Skeletal muscle cell (primary cell): Measurements from ENCODE around the gene COLEC11.

ENCODE experiments used
- DNase-seq: peaks from one replicate; pipeline ENCODE4 v3.0.0-alpha.2; 2010; ENCODE audit warnings: low read depth
- H3K4me3 ChIP-seq: 2 replicates; pipeline ENCODE4 v1.5.1; 2011; ENCODE audit warnings: low read depth, mild to moderate bottlenecking, control low read depth, low read length, moderate library complexity

Gene COLEC11

GRCh38 chr2:3584076-3584475 lies 10.8 kb upstream of the COLEC11 start:
- no peak overlapping the region for H3K4me3 ChIP-seq
- no peak for DNase-seq

- DNase-seq: no peak
- H3K4me3 ChIP-seq: no peak overlapping the region
Measured at GRCh38 chr2:3584608-3585260, 10.2 kb upstream of the COLEC11 start.

DNA sequence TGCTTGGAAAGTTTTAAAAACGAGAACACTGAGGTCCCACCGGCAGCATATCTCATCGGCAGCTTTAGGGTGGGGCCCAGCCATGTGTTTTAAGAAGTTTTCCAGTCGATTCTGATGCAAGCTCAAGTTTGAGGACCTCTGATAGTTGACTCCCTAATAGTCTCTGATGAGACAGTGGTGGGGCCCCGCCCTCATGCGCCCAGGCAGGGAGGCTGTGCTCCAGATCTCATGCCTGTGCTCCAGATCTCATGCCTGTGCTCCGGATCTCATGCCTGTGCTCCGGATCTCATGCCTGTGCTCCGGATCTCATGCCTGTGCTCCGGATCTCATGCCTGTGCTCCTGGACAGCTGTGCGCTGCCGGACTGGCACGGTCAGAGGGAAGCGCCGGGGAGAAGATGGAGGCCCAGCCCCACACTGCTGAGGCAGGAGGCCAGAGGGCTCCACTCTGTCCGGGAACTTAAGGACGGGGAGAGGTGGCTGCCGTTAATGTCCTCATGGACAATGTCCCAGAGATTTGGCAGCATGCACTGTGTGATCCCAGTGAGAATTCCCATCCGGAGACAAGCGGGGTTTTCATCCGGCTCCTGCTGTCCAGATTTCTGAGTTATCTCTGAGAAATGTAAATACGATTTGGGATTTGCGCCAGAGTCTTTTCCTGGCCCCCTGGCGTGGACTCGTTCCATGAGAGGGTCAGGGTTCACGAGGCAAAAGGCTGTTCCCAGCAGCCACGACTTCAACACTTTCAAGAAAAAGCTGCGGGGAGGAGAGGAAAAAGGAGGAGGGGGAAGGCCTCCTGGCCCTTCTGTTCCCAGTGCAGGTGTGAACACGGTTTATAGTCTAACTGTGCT lies 9.4 kb upstream of the COLEC11 start:
- H3K4me3 ChIP-seq: no peak overlapping the region
- DNase-seq: peak; percentile 71

DNA sequence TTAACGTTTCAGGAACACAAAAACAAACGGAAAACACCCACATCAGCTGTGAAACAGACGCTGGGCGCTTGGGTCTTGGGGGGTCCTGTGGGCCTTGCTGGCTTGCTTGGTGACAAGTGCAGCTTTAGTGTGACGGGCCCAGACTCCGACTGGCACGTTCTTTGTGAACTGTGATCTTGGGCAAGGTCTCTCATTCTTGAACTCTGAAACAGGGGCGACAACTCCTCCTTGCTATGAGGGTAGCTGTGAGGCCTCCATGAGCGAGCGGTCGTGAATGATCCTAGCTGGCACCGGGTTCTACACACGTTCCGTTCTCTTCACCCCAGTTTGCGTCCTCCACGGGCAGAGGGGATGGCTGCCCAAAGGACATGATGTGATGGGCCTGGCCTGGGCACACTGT lies 8.7 kb upstream of the COLEC11 start:
- no peak overlapping the region for H3K4me3 ChIP-seq
- no peak for DNase-seq

GRCh38 chr2:3587021-3587420 lies 7.9 kb upstream of the COLEC11 start:
- no peak for DNase-seq

GRCh38 chr2:3587432-3587831 lies 7.5 kb upstream of the COLEC11 start:
- H3K4me3 ChIP-seq: no peak overlapping the region
- DNase-seq: no peak

More at GRCh38 chr2:3587021-3587420, 7.9 kb upstream of the COLEC11 start:
- H3K4me3 ChIP-seq: no peak overlapping the region

- H3K4me3 ChIP-seq: no peak overlapping the region
- no peak for DNase-seq
Measured at GRCh38 chr2:3588084-3588483, 6.8 kb upstream of the COLEC11 start.

GRCh38 chr2:3589086-3589485 lies 5.8 kb upstream of the COLEC11 start:
- DNase-seq: no peak
- H3K4me3 ChIP-seq: no peak overlapping the region

GRCh38 chr2:3595404-3595803 lies 492 bp downstream of the COLEC11 start:
- DNase-seq: no peak
- no peak overlapping the region for H3K4me3 ChIP-seq

DNA sequence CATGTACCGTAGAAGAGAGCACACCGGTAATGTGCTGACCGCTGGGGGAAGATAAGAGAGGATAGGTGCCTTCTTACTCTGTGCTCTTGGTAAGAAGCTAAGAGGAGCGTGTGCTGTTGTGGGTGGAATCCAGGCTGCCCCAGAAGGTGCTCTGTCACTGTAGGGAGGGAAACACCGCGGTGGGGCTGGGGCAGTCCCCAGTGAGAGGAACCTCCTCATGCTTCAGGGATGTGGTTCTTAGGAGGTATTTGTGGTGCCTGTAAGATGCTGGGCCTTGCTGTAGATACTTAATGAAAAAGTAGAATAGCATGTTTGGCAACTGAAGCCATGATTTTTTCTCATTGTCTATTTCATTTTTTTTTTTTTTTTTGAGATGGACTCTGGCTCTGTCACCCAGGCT lies 1.1 kb downstream of the COLEC11 start:
- H3K4me3 ChIP-seq: no peak overlapping the region
- no peak for DNase-seq

DNA sequence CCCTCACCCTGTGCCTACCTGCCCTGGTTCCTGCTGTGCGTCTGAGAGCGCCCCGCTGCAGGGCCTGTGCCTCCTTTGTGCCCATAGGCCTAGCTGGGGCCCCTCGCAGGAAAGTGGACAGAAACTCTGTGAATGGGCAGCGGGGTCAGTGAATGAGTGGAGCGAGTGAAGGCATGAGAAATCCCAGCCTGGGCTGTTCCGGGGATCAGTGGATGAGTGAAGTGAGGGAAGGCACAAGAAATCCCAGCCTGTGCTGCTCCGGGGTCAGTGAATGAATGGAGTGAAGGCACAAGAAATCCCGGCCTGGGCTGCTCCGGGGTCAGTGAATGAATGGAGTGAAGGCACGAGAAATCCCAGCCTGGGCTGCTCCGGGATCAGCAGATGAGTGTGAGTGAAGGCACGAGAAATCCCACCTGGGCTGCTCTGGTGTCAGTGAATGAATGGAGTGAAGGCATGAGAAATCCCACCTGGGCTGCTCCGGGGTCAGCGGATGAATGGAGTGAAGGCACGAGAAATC lies 2.0 kb downstream of the COLEC11 start:
- no peak for DNase-seq
- no peak overlapping the region for H3K4me3 ChIP-seq

GRCh38 chr2:3597567-3597966 lies 2.7 kb downstream of the COLEC11 start:
- no peak for DNase-seq

DNA sequence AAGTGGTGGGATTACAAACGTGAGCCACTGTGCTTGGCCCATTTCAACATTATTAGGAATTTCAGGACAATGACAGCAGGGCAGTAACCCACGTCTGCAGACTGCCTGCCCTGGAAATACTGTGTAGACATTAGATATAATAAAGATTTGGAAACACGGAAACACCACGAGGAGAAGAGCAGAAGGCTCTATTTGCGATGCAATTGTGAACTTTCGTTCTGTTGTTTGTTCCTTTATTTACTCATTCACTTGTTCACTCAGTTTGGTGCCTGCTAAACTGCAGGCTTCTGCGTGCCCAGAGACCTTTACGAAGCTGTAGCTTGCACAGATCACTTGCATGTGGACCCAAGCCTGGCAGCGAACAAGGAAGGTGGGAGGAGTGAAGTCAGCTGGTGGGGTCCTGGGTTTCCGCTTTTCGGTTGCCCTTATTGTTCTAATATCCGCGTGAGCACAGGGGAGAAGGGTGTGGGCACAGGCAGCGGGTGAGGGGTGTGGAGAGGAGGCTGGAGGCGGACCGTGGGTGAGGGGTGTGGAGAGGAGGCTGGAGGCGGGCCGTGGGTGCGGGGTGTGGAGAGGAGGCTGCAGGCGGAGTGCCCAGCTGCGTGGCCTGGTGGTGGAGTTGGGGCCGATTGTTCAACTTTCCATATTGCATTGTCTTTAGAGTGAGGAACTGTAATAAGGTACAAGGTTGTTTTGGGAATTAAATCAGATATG lies 3.4 kb downstream of the COLEC11 start:
- no peak for DNase-seq
- H3K4me3 ChIP-seq: no peak overlapping the region

More at GRCh38 chr2:3597567-3597966, 2.7 kb downstream of the COLEC11 start:
- H3K4me3 ChIP-seq: no peak overlapping the region

DNA sequence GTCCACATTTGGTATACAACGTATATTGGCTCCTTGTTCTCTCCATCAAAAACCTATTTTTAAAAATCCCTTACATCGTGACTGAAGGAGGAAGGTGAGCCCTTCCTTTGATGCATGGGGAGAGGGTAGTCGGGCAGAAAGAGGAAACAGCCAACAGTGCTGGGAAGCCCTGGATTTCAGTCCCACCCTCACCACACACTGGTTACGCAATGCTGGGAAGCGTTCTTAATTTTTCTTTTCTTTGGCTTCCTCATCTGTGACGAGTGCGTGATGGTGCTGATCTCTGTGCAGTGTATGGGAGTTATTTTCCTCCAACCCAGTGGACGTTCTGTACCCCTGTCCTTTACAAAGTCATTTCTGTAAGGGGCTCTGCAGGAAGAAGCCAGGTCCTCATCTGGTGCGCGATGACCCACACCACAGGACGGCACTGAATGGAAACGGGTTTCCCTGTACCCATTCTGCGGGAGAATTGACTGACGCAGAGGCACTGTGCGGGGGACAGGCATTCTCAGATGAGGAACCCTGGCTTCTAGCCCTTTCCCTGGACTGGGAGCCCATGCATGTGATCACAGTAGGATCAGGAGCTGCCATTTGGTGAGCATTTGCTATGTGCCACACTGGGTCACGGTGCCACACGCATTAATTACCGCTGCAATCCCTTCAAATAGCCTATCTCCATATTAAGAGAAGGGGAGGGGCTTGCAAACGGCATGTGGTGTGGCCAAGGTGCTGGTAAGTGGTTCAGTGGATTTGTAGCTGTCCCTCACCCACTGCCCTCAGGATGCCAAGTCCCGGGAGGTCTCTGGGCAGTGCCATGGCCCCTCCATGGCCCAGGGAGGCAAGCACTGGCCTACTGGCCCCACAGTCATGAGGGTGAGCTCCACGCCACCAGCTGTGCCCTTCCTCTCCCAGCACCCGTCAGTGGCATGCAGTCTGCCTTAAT lies 4.3 kb downstream of the COLEC11 start:
- DNase-seq: no peak
- H3K4me3 ChIP-seq: no peak overlapping the region

- no peak for DNase-seq
- H3K4me3 ChIP-seq: no peak overlapping the region
Measured at GRCh38 chr2:3600256-3600855, 5.4 kb downstream of the COLEC11 start.

DNA sequence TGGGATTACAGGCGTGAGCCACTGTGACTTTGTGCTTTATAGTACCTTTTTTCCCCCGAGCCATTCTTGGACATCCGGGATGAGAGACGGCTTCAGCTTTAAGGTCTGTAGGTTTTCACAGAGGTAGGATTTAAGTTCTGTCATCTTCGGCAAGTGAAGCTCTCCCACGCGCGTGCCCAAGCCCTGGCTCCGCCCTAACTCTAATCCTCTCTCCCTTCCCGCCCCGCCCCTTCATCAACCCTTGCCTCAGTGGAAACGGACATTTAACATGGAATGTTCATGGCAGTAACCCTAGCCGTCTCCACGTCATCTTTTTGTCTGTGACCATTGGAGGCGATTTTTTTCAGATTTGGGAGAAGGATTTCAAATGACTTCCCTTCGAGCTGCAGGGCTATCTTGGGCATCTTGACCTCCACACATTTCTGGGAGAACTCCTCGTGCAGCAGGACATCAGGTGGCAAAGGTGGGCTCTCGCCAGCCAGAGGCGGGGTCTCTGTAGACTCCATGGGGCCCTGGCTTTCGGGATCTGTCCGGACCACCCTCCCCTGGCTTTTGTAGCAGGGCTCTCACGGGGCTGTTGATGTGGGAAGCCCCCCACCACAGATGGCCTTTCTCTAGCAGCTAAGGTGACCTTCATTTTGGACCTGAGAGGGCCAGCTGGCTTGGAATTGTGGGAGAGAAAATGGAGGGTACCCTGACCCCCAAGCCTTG lies 6.8 kb downstream of the COLEC11 start:
- DNase-seq: no peak
- no peak overlapping the region for H3K4me3 ChIP-seq

DNA sequence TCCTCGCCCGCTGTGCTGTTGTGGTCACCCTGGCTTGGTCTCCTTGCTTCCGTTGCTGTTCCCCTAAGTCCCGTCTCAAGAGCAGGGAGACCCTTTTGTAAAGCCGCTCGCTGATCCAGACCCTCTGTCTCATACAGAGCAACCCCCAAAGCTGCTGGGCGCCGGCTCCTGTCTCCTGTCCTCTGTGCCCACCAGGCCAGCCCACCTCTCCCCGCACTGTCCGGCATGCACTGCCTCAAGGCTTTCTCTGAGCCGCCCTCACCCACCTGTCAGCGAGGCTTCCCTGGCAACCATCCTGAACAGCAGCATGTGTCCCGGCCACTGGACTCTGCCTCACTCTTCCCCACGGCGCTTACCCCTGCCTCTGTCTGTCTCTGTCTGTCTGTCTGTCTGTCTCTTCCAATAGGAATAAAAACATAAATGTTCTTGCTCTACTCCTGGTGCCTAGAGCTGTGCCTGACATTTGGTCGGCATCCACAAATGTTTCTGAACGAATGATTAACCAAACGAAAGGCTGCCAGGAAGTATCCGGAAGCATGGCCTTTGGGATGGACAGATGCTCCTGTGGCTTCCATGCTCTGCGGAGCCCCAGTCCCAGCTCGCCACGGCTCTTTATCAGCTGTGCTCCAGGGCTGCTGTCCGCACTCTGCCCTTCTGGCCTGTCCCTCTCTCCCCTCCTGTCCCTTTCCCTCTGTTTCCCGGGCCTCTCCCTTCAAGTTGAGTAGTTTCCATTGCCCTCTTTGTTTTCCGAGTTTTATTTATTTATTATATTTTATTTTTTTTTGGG lies 7.8 kb downstream of the COLEC11 start:
- no peak for DNase-seq
- no peak overlapping the region for H3K4me3 ChIP-seq
